GM21447 (cell line): ENCODE data around the gene TNNT1.

Experiments
- ATAC-seq: cut with Tn5 transposase; IDR thresholded peaks from one replicate; pipeline ENCODE4 v1.9.1; 2021; ENCODE audit not compliant: unreplicated experiment

TNNT1 gene

DNA sequence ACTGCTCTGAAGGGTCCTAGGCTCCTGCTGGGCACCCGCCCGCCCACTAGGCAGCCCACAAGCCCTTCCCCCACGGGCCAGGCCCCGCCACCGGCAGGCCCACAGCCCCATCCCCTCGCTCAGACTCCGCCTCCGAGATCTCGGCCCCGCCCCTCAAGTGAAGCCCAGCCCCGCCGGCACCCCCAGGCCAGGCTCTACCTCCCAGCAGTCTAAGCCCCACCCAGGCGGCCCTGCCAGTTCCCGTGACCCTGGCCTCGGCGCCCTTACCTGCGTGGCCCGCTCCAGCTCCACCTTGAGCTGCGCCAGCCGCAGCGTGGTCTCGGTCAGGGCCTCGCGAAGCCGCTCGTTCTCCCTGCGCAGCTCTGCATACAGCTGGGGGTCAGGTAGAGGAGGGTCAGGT is 57.1 kb downstream of the TNNT1 start:
- no peak for ATAC-seq

DNA sequence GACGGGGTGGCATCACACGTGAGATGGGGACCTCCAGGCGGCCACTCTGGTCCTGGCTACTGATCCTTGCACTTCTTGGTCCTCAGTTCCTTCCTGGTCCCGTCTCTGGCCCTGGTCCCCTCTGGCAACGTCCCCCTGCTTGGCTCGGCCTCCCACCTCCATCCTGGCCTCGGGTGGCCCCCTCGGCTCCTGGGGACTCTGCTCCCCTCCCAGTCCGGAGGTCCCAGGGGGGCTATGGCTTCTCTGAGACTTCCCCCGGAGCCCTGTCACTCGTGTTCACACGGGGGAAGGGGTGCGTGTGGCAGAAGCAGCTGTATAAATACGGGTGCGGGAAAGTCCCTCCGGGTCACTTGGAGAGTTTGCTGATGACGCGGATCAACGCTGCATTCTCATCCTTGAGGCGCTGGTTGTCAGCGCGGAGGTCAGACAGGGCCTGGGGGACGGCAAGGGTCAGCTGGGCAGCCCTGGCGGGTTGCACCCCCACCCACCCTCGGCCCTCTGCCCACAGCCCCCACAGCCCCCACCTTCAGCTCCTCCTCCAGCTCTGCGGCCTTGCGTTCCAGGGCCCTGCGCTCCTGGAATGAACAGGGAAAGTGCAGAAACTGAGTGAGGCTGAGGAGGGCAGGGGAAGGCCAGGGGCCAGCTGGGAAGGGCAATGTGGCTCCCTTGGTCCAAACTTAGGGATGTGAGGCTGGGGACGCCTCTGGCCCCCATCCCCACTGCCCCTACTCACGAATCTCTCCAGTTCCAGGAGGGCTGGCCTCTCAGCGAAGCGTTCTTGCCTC is 57.7 kb downstream of the TNNT1 start:
- ATAC-seq, result no peak

- ATAC-seq, result no peak
Observed at GRCh38 chr19:55090564-55090963, 58.4 kb downstream of the TNNT1 start.

DNA sequence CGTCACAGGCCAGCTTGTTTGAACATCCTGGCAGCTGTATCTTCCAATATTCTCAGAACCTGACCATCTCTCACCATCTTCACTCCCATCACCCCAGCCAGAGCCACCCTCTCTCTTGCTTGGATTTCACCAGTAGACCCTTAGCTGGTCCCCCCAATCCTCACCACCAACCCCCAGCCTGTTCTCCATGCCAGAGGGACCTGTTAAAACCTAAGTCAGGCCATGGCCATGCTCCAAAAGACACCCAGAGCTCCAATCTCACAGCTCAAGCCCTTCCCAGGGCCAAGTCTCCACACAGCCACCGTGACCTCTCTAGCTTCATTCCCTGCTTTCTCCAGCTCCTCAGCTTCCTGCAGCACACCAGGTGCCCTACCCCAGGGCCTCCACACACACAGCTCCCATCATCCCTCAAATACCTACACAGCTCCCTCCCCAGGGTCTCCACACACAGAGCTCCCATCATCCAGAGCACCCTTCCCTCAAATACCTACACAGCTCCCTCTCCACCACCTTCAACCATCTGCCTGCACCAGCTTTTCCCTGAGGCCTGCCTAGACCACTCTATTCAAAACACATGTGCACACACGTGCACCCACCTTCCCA is 59.6 kb downstream of the TNNT1 start:
- ATAC-seq, result no peak

- no peak for ATAC-seq
Observed at GRCh38 chr19:55088543-55089341, 60.3 kb downstream of the TNNT1 start.

GRCh38 chr19:55088021-55088451 is 61.0 kb downstream of the TNNT1 start:
- ATAC-seq, result no peak

- ATAC-seq, result no peak
Observed at GRCh38 chr19:55087542-55087901, 61.5 kb downstream of the TNNT1 start.

GRCh38 chr19:55086730-55087541 is 62.1 kb downstream of the TNNT1 start:
- ATAC-seq, result no peak

DNA sequence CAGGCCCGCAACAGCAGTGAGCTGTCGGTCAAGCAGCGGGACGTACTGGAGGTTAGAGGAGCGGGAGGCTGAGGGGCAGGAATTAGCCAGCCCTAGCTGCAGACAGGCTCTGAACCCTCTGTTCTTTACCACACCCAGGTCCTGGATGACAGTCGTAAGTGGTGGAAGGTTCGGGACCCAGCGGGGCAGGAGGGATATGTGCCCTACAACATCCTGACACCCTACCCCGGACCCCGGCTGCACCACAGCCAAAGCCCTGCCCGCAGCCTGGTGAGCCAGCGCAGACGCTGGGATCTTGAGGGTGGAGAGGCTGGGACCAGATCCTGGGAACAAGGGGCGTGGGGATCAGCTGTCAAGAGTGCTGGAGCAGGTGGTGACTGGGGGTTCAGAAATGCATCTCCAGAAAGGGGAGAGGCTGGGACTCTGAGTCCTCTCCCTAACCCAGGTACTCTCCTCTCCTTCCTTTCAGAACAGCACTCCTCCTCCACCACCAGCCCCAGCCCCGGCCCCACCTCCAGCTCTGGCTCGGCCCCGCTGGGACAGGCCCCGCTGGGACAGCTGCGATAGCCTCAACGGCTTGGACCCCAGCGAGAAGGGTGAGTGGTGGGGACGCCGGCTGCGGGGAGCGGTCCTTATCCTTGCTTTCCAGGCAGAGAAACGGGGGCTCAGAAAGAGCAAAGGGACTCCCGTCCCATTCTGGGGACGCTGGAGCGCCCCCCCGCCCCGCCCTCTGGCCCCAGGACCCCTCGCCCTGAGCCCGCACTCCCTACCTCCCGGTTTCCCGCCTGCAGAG is 62.9 kb downstream of the TNNT1 start:
- ATAC-seq, result no peak

DNA sequence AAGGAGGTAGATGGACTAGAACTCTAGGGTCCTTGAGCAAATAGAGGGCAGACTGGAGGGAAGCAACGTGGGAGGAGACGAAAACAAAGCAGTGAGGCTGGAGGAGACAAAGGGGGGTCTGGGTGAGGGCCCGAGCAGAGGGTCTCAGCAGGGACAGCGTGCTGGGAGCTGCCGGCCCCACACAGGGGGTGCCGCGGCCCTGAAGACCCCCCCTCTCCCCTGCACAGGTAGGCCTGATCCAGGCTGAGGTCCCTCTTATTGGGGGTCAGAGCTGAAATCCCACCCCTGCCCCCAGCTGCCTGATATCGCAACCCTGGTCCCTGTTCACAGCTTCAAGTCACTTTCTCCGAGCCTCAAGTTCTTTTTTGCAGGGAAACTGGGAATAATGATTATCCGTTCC is 64.6 kb downstream of the TNNT1 start:
- no peak for ATAC-seq

- ATAC-seq, result no peak
Observed at GRCh38 chr19:55083004-55083850, 65.8 kb downstream of the TNNT1 start.
